Lower leg skin (tissue), 3 donors: ENCODE measurements around the gene GJC1.

ENCODE experiments used
- POLR2A ChIP-seq, 2 donors: fragments of 450-650 bp; IDR thresholded peaks; one replicate each; pipeline ENCODE4 v1.6.1; 2016 to 2017; ENCODE audit warnings: antibody characterized with exemption in 2 of 2, mild to moderate bottlenecking in 1 of 2, moderate library complexity in 1 of 2
- TF ChIP-seq, protein P1 (sequence below), 3 donors: fragments of 450-650 bp; IDR thresholded peaks; one replicate each; pipeline ENCODE4 v1.5.1; 2016; ENCODE audit warnings: antibody characterized with exemption in 3 of 3, mild to moderate bottlenecking in 3 of 3, moderate library complexity in 2 of 3

DNA sequence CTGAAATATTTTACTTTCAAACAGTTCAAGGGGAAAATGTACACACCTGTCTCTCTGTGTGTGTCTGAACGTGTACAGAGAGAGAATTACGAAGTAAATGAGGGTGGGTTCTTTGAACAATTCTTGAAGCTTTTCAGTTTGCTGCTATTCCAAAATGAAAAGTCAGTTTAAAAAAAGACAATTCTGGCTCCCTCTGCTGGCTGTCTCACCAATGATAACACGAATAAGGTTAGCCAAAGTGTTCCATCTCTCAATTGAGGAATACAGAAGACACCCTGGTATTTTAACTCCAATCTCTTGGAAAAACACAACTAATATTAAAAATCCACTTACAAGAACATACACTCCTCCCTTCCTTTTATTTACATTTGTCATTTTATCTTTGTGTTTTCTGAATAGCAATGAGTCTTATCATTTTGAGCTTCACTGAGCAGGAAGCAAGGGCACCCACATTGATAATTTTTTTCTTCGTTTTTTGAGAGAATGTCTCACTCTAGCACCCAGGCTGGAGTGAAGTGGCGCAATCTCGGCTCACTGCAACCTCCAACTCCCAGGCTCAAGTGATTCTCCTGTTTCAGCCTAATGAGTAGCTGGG, 48.6 kb upstream of the GJC1 start:
- TF ChIP-seq, protein P1, sequence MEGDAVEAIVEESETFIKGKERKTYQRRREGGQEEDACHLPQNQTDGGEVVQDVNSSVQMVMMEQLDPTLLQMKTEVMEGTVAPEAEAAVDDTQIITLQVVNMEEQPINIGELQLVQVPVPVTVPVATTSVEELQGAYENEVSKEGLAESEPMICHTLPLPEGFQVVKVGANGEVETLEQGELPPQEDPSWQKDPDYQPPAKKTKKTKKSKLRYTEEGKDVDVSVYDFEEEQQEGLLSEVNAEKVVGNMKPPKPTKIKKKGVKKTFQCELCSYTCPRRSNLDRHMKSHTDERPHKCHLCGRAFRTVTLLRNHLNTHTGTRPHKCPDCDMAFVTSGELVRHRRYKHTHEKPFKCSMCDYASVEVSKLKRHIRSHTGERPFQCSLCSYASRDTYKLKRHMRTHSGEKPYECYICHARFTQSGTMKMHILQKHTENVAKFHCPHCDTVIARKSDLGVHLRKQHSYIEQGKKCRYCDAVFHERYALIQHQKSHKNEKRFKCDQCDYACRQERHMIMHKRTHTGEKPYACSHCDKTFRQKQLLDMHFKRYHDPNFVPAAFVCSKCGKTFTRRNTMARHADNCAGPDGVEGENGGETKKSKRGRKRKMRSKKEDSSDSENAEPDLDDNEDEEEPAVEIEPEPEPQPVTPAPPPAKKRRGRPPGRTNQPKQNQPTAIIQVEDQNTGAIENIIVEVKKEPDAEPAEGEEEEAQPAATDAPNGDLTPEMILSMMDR (IDR thresholded peaks at IDR 0.05): no peak
- TF ChIP-seq POLR2A (IDR thresholded peaks at IDR 0.05): no peak
